AG04450 (cell line): ENCODE measurements around the gene MEGF9. TPM values are rescaled to one million over a fixed set of nuclear protein-coding genes. Genes with fewer than 3 reads are reported as not detected.
"Not testable (repeated sequence)": the region's sequence is repeated elsewhere in the genome, so short reads cannot be mapped to it uniquely, and the experiment has no call there.

Source experiments
- CTCF ChIA-PET: fragments of 300-600, 350-600 bp; formaldehyde crosslinking; extraction: SDS; loops from one replicate; lab custom pipeline; 2022; ENCODE audit warnings: antibody characterized with exemption, inconsistent platforms; lab: Charles Lee
- POLR2A ChIA-PET: fragments of 350-600 bp; formaldehyde crosslinking; extraction: SDS; loops from one replicate; lab custom pipeline; 2021; ENCODE audit warnings: antibody characterized with exemption, inconsistent platforms; lab: Yijun Ruan, JAX
- DNase-seq: peaks from one replicate; pipeline ENCODE4 v3.0.0-alpha.2; 2011; ENCODE audit warnings: low read depth, low spot score
- H3K27ac ChIP-seq: one replicate; pipeline ENCODE4 v1.5.1; 2012; ENCODE audit warnings: low read depth, low read length, control low read depth
- H3K27me3 ChIP-seq: one replicate; pipeline ENCODE4 v1.6.0; 2012; ENCODE audit warnings: low read length; ENCODE audit not compliant: control insufficient read depth, insufficient read depth
- H3K4me3 ChIP-seq: 2 replicates; pipeline ENCODE4 v1.5.1; 2011; ENCODE audit warnings: mild to moderate bottlenecking, low read depth, low read length, control low read depth
- H3K9me3 ChIP-seq: 2 replicates; pipeline ENCODE4 v1.5.1; 2012; ENCODE audit warnings: low read length; ENCODE audit not compliant: control insufficient read depth, insufficient read depth
- polyA plus RNA-seq: library from polyadenylated mRNA; depleted of rRNA; stranded (reverse); fragments of >200 nt; gene quantifications from 2 replicates; pipeline ENCODE4 v1.2.3, GENCODE V29; 2011
- TF ChIP-seq, protein P1 (sequence below): IDR thresholded peaks from 2 replicates; pipeline ENCODE4 v1.5.1; 2011; ENCODE audit warnings: low read depth, low read length, control low read depth, inconsistent platforms

The MEGF9 gene
- polyA plus RNA-seq, 1 experiment: 12.9 TPM

DNA sequence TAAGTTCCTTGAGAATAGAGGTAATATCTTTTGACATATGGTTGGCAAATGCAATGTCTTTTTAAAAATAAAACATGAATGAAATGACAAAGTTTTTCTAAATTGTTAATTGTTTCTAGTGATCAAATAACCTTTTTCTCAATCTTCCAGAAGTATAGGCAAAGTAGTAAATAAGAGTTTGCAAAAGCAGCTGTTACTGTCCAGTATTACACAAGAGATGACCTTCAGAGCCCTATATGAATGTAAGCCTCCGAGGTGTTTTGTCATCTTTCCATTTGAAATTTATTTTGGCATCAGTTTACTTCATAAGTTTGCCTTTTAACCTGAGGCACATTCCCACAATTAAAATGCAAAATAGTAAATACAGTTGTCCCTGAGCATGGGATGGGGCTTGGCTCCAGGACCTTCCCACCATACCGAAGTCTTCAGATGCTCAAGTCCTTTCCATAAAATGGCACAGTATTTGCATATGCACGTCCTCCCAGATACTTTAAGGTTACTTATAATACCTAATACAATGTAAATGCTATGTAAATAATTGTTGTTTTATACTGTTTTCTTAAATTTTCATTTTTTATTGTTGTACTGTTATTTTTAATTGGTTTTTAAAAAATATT lies 65.6 kb downstream of the MEGF9 start:
- CTCF ChIA-PET: no interaction called here

DNA sequence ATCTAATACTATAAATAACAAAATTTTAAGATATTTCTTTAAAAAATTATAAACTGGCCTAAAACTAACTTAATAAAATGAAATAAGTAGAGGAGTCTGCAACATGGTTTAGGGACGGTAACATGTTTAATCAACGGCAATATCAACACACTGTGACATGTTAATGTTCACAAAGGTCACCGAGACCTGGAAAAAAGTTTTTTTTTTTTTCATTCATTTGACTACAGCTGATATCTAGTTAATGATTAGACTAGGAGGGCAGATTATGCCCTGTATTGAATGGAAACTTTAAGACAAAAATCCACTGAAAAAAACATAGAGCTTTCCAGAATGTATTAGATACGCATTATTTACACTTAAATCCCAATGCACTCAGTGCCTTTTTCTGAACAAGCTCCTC lies 67.3 kb downstream of the MEGF9 start:
- ChIA-PET POLR2A (no interaction called here), CTCF (interaction anchor here (1.0 to 2.3 kb wide), 2 partner anchors 9 to 27 kb away, joined by 3 to 8 read pairs; no protein-coding TSS in a partner anchor)
- Histone ChIP-seq H3K4me3 (no peak overlapping the region), H3K27me3 (no peaks in the 10 kb centered on the region), H3K9me3 (no peaks in the 10 kb centered on the region), H3K27ac (no peak overlapping the region)
- DNase-seq: no peak
- TF ChIP-seq, protein P1, sequence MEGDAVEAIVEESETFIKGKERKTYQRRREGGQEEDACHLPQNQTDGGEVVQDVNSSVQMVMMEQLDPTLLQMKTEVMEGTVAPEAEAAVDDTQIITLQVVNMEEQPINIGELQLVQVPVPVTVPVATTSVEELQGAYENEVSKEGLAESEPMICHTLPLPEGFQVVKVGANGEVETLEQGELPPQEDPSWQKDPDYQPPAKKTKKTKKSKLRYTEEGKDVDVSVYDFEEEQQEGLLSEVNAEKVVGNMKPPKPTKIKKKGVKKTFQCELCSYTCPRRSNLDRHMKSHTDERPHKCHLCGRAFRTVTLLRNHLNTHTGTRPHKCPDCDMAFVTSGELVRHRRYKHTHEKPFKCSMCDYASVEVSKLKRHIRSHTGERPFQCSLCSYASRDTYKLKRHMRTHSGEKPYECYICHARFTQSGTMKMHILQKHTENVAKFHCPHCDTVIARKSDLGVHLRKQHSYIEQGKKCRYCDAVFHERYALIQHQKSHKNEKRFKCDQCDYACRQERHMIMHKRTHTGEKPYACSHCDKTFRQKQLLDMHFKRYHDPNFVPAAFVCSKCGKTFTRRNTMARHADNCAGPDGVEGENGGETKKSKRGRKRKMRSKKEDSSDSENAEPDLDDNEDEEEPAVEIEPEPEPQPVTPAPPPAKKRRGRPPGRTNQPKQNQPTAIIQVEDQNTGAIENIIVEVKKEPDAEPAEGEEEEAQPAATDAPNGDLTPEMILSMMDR: no peak

More for the DNA sequence above, 65.6 kb downstream of the MEGF9 start:
- H3K9me3 ChIP-seq: no peaks in the 10 kb centered on the region
- TF ChIP-seq, protein P1: no peak
- no peak overlapping the region for H3K4me3 ChIP-seq
- no peaks in the 10 kb centered on the region for H3K27me3 ChIP-seq
- POLR2A ChIA-PET: no interaction called here
- no peak overlapping the region for H3K27ac ChIP-seq
- no peak for DNase-seq

- no peak for DNase-seq
- H3K27me3 ChIP-seq: no peaks in the 10 kb centered on the region
- ChIA-PET CTCF (interaction anchor here (1.0 to 2.3 kb wide), 2 partner anchors 10 to 26 kb away, joined by 3 to 8 read pairs; no protein-coding TSS in a partner anchor), POLR2A (no interaction called here)
- no peak overlapping the region for H3K4me3 ChIP-seq
- TF ChIP-seq, protein P1: no peak
- H3K27ac ChIP-seq: no peak overlapping the region
- H3K9me3 ChIP-seq: no peaks in the 10 kb centered on the region
Observed at GRCh38 chr9:120645760-120646159, 68.5 kb downstream of the MEGF9 start.

- no peak overlapping the region for H3K4me3 ChIP-seq
- no peaks in the 10 kb centered on the region for H3K9me3 ChIP-seq
- TF ChIP-seq, protein P1: no peak
- H3K27ac ChIP-seq: no peak overlapping the region
- CTCF ChIA-PET: interaction anchor here (0.6 to 1.4 kb wide), 3 partner anchors 11 to 180 kb away, joined by 3 to 8 read pairs (median 5); no protein-coding TSS in a partner anchor
- H3K27me3 ChIP-seq: no peaks in the 10 kb centered on the region
- POLR2A ChIA-PET: no interaction called here
- DNase-seq: no peak
Observed at GRCh38 chr9:120643061-120643460, 71.2 kb downstream of the MEGF9 start.

GRCh38 chr9:120642129-120642770 lies 72.0 kb downstream of the MEGF9 start:
- H3K9me3 ChIP-seq: no peaks in the 10 kb centered on the region
- DNase-seq: no peak
- TF ChIP-seq, protein P1: no peak
- no peaks in the 10 kb centered on the region for H3K27me3 ChIP-seq
- H3K4me3 ChIP-seq: no peak overlapping the region
- CTCF ChIA-PET: interaction anchor here (1.4 to 1.5 kb wide), 2 partner anchors 22 kb away, joined by 5 read pairs; no protein-coding TSS in a partner anchor
- H3K27ac ChIP-seq: no peak overlapping the region
- POLR2A ChIA-PET: interaction anchor here (0.6 kb wide), 1 partner anchor 60 kb away, joined by 5 read pairs; no protein-coding TSS in a partner anchor

DNA sequence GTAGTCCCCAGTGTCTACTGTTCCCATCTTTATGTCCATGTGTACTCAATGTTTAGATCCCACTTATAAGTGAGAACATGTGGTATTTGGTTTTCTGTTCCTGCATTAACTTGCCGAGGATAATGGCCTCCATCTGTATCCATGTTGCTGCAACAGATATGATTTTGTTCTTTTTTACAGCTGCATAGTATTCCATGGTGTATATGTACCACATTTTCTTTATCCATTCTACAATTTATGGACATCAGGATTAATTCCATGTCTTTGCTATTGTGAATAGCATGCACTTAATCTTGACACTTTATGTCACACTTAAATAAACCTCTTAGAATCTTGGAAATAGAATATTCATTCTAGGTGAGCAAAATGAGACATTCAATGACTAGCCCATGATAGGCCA lies 73.4 kb downstream of the MEGF9 start:
- H3K4me3 ChIP-seq, H3K27ac ChIP-seq, H3K27me3 ChIP-seq, DNase-seq, POLR2A ChIA-PET, H3K9me3 ChIP-seq: not testable (repeated sequence)
- CTCF ChIA-PET: interaction anchor here (1.5 kb wide), 1 partner anchor 21 kb away, joined by 5 read pairs; no protein-coding TSS in a partner anchor
